GM19324 (cell line): ENCODE data around the gene CATSPERB.
"Not testable (repeated sequence)": the region's sequence is repeated elsewhere in the genome, so short reads cannot be mapped to it uniquely, and the experiment has no call there.

Experiments
- ATAC-seq: cut with Tn5 transposase; IDR thresholded peaks from one replicate; pipeline ENCODE4 v1.9.1; 2021; ENCODE audit warnings: mild to moderate bottlenecking, moderate library complexity; ENCODE audit not compliant: unreplicated experiment, low FRiP score

The CATSPERB gene

DNA sequence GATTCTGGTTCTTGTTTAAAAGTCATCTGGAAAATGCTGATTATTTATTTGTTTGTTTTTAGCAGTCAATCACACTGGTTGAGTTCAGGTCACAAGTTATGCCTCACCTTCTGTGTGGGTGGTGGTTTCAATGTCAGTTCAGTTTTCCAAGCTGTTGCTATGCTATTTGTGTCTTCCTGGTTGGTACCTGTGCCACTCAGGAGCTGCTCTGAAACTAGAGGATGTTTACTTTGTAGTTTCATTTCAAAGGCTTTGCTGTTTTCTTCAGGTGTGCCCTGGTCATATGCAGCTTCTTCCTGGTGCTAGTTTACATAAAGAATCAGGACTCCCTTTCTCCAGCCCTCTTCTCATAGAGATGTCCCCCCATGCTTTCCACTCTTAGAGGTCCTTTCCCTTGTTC, 146.0 kb downstream of the CATSPERB start:
- ATAC-seq: no peak

DNA sequence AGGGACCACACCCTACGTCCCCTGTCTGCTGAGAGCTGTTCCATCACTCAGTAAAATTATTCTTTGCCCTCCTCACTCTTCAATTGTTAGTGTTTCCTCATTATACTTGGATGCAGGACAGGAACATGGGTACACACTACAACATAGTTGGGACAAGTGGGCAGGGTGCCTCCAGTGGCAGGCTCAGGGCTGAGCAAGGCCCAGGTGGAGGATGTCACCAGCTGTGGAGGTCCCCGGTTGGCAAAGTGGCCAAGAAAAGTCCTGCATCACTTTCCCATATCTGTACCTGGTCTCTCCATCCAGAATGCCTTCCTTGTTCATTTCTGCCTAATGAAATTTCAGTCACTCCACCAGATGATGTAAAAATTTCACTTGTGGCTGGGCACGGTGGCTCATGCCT, 149.1 kb downstream of the CATSPERB start:
- ATAC-seq: no peak

GRCh38 chr14:91580876-91581577, 150.9 kb downstream of the CATSPERB start:
- no peak for ATAC-seq

DNA sequence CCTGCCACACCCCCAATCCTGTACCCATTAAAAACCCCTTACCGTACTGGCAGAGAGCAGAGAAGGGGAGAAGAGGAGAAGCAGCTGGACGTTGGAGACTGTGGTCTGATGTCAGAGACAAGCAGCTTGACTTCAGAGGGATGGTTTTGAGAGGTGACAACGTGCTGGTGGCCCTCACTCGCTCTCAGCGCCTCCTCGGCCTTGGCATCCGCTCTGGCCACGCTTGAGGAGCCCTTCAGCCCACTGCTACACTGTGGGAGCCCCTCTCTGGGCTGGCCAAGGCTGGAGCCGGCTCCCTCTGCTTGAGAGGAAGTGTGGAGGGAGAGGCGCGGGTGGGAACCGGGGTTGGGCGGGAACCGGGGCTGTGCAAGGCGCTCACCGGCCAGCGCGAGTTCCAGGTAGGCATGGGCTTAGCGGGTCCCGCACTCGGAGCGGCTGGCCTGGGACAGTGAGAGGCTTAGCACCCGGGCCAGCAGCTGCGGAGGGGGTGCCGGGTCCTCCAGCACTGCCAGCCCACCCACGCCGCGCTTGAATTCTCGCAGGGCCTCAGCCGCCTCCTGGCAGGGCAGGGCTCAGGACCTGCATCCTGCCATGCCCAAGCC, 154.2 kb downstream of the CATSPERB start:
- ATAC-seq: no peak

DNA sequence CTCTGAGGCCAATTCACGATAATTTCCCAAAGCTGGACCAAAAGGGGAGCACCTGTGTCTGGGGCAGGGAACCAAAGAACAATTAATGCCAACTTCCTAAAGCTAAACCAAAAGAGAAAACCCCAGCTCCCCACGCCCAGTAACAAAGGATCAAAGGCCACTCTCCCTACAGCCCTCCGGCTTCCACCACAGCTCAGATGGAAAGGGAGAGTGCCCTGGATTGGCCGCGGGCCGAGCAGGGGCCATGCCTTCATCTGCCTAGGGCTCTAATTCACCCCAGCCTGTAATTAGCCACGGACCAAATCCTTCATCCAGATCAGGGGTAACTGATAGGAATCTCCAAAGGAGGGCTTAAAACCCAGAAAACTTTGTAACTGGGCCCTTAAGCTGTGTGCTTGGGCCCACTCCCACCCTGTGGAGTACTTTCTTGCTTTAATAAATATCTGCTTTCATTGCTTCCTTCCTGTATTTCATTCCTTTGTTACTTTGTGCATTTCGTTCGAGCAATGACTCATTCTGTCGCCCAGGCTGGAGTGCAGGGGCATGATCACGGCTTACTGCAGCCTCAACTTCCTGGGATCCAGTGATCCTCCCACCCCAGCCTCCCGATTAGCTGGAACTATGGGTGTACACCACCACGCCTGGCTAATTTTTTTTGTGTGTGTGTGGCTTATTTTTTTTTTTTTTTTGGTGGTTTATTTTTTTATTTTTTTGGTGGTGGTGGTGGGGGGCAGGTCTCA, 156.2 kb downstream of the CATSPERB start:
- no peak for ATAC-seq

DNA sequence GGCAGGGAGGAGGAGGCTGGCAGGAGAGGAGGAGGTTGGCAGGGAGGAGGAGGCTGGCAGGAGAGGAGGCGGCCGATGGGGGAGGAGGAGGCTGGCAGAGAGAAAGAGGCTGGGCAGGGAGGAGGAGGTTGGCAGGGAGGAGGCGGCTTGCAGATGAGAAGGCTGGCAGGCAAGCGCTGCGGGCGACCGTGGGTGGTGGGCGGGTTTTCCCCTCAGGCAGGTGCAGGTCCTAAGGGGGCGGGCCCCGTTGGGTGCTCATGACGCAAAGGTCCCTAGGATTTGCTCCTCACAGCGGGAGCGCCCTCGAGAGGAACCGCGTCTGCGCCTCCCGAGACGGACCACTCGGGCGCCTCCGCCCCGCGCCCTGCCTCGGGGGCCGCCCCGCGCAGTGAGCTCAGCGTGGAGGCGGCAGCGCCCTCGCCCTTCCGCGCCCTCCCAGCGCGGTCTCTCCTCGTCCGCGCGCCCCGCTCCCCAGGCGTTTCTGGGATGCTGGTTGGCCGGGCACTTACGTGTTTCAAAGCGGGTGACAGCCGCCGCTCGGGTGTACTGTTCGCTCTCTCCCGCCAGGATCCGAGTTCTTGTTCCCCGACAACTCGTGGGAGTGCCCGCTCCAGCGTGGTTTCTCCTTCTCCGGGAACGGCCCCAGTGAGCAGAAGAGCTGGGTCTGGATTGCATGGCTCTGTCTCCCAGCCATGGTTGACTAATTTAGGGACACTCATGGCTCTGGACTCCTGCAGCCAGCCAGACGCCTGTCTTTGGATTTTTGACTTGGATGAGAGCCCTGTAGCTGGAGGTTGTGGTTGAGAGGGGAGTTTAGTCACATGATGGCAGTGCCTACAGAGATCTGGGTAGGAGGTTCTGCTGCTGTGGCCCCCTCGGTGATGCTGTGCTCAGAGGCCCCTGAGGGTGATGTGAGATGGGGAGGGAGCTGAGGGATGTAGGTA, 157.7 kb downstream of the CATSPERB start:
- ATAC-seq: no peak

DNA sequence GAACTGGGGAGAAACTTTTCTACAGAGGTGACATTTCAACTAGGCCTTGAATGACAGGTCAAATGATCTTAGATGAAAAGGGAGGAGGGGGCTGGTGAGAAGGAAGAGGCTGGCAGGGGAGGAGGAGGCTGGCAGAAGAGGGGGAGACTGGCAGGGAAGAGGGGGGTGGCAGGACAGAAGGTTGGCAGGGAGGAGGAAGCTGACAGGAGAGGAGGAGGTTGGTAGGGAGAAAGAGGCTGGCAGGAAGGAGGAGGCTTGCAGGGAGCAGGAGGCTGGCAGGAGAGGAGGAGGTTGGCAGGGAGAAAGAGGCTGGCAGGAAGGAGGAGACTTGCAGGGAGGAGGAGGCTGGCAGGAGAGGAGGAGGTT, 158.4 kb downstream of the CATSPERB start:
- ATAC-seq: no peak

DNA sequence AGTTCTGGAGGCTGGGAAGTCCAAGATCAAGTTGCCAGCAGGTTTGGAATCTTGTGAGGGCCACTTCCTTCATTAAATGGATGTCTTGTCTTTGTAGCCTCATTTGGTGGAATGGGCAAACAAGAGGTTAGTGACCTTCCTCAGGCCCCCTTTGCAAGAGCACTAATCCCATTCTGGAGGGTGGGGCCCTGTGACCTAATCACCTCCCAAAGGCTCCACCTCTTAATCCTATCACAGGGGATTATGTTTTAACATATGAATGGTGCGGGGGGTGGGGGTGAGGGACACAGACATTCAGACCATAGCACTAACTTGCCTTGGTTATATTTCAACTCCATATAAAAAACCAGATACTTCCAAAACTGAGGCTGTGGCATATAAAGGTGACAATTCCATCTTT, 161.9 kb downstream of the CATSPERB start:
- no peak for ATAC-seq

- no peak for ATAC-seq
These were observed 162.6 kb downstream of the CATSPERB start for GRCh38 chr14:91569301-91569700.

- ATAC-seq: no peak
These were observed 163.3 kb downstream of the CATSPERB start for GRCh38 chr14:91568626-91569025.

DNA sequence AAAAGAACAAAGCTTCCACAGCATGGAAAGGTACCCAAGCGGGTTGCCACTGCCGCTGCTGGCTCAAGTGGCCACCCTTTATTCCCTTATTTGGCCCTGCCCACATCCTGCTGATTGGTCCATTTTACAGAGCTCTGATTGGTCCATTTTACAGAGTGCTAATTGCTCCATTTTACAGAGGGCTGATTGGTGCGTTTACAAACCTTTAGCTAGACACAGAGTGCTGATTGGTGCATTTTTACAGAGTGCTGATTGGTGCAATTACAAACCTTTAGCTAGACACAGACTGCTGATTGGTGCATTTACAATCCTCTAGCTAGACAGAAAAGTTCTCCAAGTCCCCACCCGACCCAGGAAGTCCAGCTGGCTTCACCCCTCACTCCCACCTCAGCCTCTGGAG, 164.1 kb downstream of the CATSPERB start:
- not testable (repeated sequence) for ATAC-seq

DNA sequence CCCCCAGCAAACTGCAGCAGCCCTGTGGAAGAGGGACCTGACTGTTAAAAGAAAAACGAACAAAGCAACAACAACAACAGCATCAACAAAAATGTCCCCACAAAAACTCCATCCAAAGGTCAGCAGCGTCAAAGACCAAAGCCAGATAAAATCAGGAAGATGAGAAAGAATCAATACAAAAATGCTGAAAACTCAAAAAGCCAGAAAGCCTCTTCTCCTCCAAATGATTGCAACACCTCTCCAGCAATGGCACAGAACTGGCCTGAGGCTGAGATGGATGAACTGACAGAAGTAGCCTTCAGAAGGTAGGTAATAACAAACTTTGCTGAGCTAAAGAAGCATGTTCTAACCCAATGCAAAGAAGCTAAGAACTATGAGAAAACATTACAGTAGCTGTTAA, 176.4 kb downstream of the CATSPERB start:
- no peak for ATAC-seq

- no peak for ATAC-seq
These were observed 177.2 kb downstream of the CATSPERB start for GRCh38 chr14:91554535-91555332.

- no peak for ATAC-seq
These were observed 183.8 kb downstream of the CATSPERB start for GRCh38 chr14:91548108-91548507.

DNA sequence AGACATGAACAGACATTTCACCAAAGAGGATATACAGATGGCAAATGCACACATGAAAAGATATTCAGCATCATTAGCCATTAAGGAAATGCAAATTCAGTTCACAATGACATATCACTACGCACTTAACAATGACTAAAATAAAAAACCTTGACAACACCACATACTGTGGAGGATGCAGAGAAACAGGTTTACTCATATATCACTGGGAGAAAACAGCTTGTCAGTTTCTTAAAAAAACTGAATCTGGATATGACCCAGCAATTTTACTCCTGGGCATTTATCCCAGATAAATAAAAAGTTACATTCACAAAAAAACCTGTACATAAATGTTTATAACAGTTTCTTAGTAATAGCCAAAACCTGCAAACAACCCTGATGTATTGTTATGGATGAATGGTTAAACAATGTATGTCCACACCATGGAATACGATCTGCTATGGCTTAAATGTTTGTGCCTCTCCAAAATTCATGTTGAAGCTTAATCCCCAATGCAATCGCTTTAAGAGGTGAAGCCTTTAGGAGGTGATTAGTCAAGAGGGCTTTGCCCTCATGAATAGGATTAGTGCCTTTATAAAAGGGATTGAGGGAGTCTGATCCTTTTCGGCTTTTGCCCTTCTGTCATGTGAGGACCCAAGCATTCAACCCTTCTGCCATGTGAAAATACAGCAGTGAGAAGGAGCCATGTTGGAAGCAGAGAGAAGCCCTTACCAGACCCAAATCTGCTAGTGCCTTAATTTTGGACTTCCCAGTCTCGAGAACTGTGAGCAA, 185.8 kb downstream of the CATSPERB start:
- no peak for ATAC-seq

DNA sequence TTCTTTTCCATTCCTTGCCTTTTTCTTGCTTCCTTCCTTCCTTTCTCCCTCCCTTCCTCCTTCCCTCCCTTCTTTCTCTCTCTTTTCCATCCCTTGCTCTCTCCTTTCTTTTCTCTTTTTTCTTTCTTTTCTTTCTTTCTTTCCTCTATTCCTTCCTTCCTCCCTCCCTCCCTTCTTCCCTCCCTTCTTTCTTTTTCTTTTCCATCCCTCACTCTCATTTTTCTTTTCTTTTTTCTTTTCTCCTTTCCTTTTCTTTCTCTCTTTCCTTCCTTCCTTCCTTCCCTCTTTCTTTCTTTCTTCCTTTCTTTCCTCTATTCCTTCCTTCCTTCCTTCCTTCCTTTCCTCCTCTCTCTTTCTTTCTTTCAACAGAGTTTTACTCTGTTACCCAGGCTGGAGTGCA, 186.7 kb downstream of the CATSPERB start:
- ATAC-seq: no peak

GRCh38 chr14:91536327-91536726, 195.6 kb downstream of the CATSPERB start:
- ATAC-seq: no peak

- ATAC-seq: not testable (repeated sequence)
These were observed 197.8 kb downstream of the CATSPERB start for GRCh38 chr14:91534059-91534458.

DNA sequence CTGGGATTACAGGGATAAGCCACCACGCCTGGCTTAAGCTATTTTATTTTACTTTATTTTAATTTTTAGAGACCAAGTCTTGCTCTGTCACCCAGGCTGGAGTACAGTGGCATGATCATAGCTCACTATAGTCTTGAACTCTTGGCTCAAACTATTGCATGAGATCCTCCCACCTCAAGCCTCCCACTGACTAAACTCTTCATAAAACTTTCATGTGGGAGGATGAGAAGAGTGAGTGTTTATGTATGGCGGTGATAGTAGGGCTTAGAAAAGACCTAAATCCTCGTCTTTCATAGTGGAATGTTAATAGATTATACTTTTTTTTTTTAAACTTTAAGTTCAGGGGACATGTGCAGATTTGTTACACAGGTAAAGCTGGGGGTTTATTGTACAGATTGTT, 198.3 kb downstream of the CATSPERB start:
- no peak for ATAC-seq
